ENCODE data around the gene TXNRD3. TPM values are rescaled to one million over a fixed set of nuclear protein-coding genes. Genes with fewer than 3 reads are reported as not detected.

TXNRD3 gene
- total and polyA plus RNA-seq, 2 of the 4 experiments (the other 2 are of a cell fraction), result 3.9 to 8.4 TPM

DNA sequence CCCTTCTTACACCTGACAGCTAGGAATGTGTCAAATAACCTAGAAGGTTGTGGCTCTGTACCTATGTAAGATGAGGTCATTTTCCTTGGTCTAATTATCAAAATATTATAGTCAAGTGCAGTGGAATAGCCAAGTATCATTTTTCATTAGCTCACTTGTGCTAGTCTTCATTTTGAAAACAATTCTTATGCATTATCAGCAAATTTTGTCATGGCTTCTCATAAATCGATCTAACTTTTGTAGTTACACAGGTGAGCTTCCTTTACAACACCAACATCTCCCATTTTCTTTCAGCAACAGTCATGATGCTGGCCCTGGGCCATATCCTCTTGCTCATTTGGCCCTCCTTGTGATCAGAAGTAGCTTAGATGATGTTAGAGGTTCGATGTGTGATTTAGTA, 10.3 kb downstream of the TXNRD3 start:
- no peak overlapping the region for H3K4me2 ChIP-seq (ENCODE audit: low read depth, low read length)
- no TSS peak for BruUV-seq (replicated peaks)
- H3K56ac ChIP-seq (ENCODE audit: extremely low read depth, insufficient read depth, low read length), result no peak overlapping the region
- H3K4ac ChIP-seq (ENCODE audit: low read depth, low read length), result no peak overlapping the region
- H3K14ac ChIP-seq (replicated peaks; ENCODE audit: low read depth, low read length), result no peak overlapping the region
- no peak overlapping the region for H3K4me3 ChIP-seq (ENCODE audit: insufficient read depth, low read depth, low read length)
- H2BK120ac ChIP-seq (ENCODE audit: low read depth, low read length), result no peak overlapping the region
- no peaks in the 10 kb centered on the region for H4K20me1 ChIP-seq (ENCODE audit: insufficient read depth, low read length)
- H2AFZ ChIP-seq (replicated peaks; ENCODE audit: low read length, poor library complexity), result no peak overlapping the region
- no peak for DNase-seq
- no CpG with 5 or more reads among the region's 2 CpGs for whole genome bisulfite sequencing, 2 experiments (ENCODE audit: extremely low coverage in 2 of 2, insufficient read length in 1 of 2)
- H3K4me1 ChIP-seq (ENCODE audit: control insufficient read depth, insufficient read depth, low read length), result no peaks in the 10 kb centered on the region
- no peak overlapping the region for H3K27ac ChIP-seq (ENCODE audit: insufficient read depth, low read length)
- no peak for ATAC-seq (ENCODE audit: low read depth)
- H3K9me3 ChIP-seq (ENCODE audit: control insufficient read depth, insufficient read depth, low read length), result no peaks in the 10 kb centered on the region
- H3K9ac ChIP-seq (ENCODE audit: low read depth, low read length), result no peak overlapping the region
- TF ChIP-seq CEBPB (IDR thresholded peaks at IDR 0.05; ENCODE audit: low read depth, low read length) (no peak), RAD21 (IDR thresholded peaks at IDR 0.05; ENCODE audit: low read length) (no peak), FOS (IDR thresholded peaks at IDR 0.05; ENCODE audit: low read depth, low read length) (no peak), POLR2A (IDR thresholded peaks at IDR 0.05; ENCODE audit: low read depth, low read length) (no peak), MAFK (IDR thresholded peaks at IDR 0.05; ENCODE audit: low read depth, low read length) (no peak), BHLHE40 (IDR thresholded peaks at IDR 0.05; ENCODE audit: low read depth, low read length) (no peak), RFX5 (IDR thresholded peaks at IDR 0.05; ENCODE audit: low read depth, low read length) (no peak), MXI1 (IDR thresholded peaks at IDR 0.05; ENCODE audit: borderline replicate concordance, low read depth, low read length) (no peak)
- TF ChIP-seq, protein P1, sequence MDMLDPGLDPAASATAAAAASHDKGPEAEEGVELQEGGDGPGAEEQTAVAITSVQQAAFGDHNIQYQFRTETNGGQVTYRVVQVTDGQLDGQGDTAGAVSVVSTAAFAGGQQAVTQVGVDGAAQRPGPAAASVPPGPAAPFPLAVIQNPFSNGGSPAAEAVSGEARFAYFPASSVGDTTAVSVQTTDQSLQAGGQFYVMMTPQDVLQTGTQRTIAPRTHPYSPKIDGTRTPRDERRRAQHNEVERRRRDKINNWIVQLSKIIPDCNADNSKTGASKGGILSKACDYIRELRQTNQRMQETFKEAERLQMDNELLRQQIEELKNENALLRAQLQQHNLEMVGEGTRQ (IDR thresholded peaks at IDR 0.05; ENCODE audit: low read depth, low read length), result no peak
- TF ChIP-seq, protein P2, sequence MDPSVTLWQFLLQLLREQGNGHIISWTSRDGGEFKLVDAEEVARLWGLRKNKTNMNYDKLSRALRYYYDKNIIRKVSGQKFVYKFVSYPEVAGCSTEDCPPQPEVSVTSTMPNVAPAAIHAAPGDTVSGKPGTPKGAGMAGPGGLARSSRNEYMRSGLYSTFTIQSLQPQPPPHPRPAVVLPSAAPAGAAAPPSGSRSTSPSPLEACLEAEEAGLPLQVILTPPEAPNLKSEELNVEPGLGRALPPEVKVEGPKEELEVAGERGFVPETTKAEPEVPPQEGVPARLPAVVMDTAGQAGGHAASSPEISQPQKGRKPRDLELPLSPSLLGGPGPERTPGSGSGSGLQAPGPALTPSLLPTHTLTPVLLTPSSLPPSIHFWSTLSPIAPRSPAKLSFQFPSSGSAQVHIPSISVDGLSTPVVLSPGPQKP (IDR thresholded peaks at IDR 0.05; ENCODE audit: borderline replicate concordance, low read depth, low read length), result no peak
- TF ChIP-seq, protein P3, sequence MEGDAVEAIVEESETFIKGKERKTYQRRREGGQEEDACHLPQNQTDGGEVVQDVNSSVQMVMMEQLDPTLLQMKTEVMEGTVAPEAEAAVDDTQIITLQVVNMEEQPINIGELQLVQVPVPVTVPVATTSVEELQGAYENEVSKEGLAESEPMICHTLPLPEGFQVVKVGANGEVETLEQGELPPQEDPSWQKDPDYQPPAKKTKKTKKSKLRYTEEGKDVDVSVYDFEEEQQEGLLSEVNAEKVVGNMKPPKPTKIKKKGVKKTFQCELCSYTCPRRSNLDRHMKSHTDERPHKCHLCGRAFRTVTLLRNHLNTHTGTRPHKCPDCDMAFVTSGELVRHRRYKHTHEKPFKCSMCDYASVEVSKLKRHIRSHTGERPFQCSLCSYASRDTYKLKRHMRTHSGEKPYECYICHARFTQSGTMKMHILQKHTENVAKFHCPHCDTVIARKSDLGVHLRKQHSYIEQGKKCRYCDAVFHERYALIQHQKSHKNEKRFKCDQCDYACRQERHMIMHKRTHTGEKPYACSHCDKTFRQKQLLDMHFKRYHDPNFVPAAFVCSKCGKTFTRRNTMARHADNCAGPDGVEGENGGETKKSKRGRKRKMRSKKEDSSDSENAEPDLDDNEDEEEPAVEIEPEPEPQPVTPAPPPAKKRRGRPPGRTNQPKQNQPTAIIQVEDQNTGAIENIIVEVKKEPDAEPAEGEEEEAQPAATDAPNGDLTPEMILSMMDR (conservative IDR thresholded peaks at IDR 0.05; ENCODE audit: low read depth, low read length), result no peak
- no peak overlapping the region for H2BK5ac ChIP-seq (ENCODE audit: low read depth, low read length, poor library complexity, severe bottlenecking)
- CTCF ChIA-PET, result interaction anchor here (1.4 kb wide), 1 partner anchor 14 kb away, joined by 4 read pairs; no protein-coding TSS in a partner anchor
- no peaks in the 10 kb centered on the region; a peak in 1 of 4 replicates for H3K79me1 ChIP-seq (ENCODE audit: low read depth in 1 of 2, low read length in 2 of 2)
- intact Hi-C loops (cut with micrococcal nuclease), result no loop called here
- no peak overlapping the region for H2AK9ac ChIP-seq (replicated peaks; ENCODE audit: low read depth, low read length, poor library complexity)
- H3K23ac ChIP-seq (ENCODE audit: low read depth, low read length), result no peak overlapping the region
- no peak overlapping the region for H2BK20ac ChIP-seq (ENCODE audit: low read depth, low read length)
- no peak overlapping the region for H2BK15ac ChIP-seq (ENCODE audit: low read depth, low read length)
- no peaks in the 10 kb centered on the region for H3K27me3 ChIP-seq (ENCODE audit: control insufficient read depth, insufficient read depth, low read length)
- in situ Hi-C loops (cut with MboI; ENCODE audit: low sequenced_read_pairs), result no loop called here
- no peak overlapping the region for H4K8ac ChIP-seq (ENCODE audit: low read depth in 2 of 2, low read length in 2 of 2)
- H2AK5ac ChIP-seq (ENCODE audit: low read depth, low read length), result no peak overlapping the region
- POLR2A ChIA-PET (ENCODE audit: unreplicated experiment), result interaction anchor here (0.6 kb wide), 1 partner anchor 8 kb away, joined by 6 read pairs; no protein-coding TSS in a partner anchor
- H4K91ac ChIP-seq (ENCODE audit: insufficient read depth, low read depth, low read length), result no peak overlapping the region
- H3K18ac ChIP-seq (ENCODE audit: low read depth, low read length), result no peak overlapping the region
- dilution Hi-C loops (cut with HindIII; ENCODE audit: low sequenced_read_pairs, unreplicated experiment), result no loop called here
- no peak overlapping the region for H4K5ac ChIP-seq (ENCODE audit: low read depth, low read length)
- peaks cover 2% of the 10 kb centered on the region for H3K9me1 ChIP-seq (ENCODE audit: insufficient read depth, low read length)
- H3K36me3 ChIP-seq (ENCODE audit: control insufficient read depth, insufficient read depth, low read length), result peaks cover 8% of the 10 kb centered on the region
